Endothelial cell (in vitro differentiated cells): Measurements from ENCODE around the gene SLC39A7. TPM values are rescaled to one million over a fixed set of nuclear protein-coding genes. Genes with fewer than 3 reads are reported as not detected.

Experiments
- DNase-seq: peaks from one replicate; pipeline ENCODE4 v3.0.0; 2021; ENCODE audit warnings: low spot score
- H3K27ac Mint-ChIP-seq: one replicate; pipeline ENCODE4 v1.8.0; 2021; ENCODE audit warnings: mixed read lengths, inconsistent platforms; ENCODE audit not compliant: unreplicated experiment
- H3K27me3 Mint-ChIP-seq: one replicate; pipeline ENCODE4 v1.8.0; 2021; ENCODE audit warnings: mild to moderate bottlenecking, moderate library complexity, mixed read lengths, inconsistent platforms; ENCODE audit not compliant: unreplicated experiment
- H3K36me3 Mint-ChIP-seq: one replicate; pipeline ENCODE4 v1.8.0; 2021; ENCODE audit warnings: mild to moderate bottlenecking, low read depth, mixed read lengths, inconsistent platforms; ENCODE audit not compliant: unreplicated experiment
- H3K4me1 Mint-ChIP-seq: one replicate; pipeline ENCODE4 v1.8.0; 2021; ENCODE audit warnings: mild to moderate bottlenecking, mixed read lengths, inconsistent platforms; ENCODE audit not compliant: unreplicated experiment
- H3K4me3 Mint-ChIP-seq: one replicate; pipeline ENCODE4 v1.8.0; 2021; ENCODE audit warnings: mild to moderate bottlenecking, mixed read lengths, inconsistent platforms; ENCODE audit not compliant: unreplicated experiment
- H3K9me3 Mint-ChIP-seq: one replicate; pipeline ENCODE4 v1.8.0; 2021; ENCODE audit warnings: mixed read lengths, inconsistent platforms; ENCODE audit not compliant: unreplicated experiment
- total RNA-seq: library from RNA; stranded (reverse); fragmentation: NEBNext Ultra II Directional; extraction: Animal tissue kit (Norgen Biotek cat#: 25700); gene quantifications from one replicate; pipeline ENCODE4 v1.2.1, GENCODE V29; 2021; ENCODE audit not compliant: unreplicated experiment
- TF ChIP-seq, protein P1 (sequence below): fragments of 200-600 bp; sonication (generic); IDR thresholded peaks from one replicate; pipeline ENCODE4 v1.5.0; 2021; ENCODE audit warnings: antibody characterized with exemption; ENCODE audit not compliant: unreplicated experiment

Gene SLC39A7
- total RNA-seq, 1 donor from 2014 or later = 108 TPM

DNA sequence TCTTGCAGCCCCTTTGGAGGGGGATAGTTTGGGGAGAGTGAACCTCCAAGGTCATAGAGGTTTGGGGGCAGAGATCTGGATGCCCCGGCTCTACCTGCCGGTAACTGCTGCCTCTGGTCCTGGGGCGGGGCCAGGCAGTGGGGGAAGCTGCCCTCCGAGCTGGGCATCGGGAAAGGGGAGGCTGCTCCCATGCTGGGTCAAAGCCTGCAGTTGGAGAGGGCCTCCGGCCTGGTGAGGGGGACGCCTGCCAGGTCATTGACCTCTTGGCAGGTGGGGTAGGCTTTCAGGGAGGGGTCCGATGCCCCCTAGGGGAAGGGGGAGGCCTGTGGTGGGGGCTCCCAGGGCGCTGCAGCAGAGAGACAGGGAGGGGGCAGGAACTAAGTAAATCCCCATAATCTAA, 15.5 kb upstream of the SLC39A7 start:
- Mint-ChIP-seq H3K27ac (peak overlapping the region; percentile 99), H3K9me3 (no peaks in the 10 kb centered on the region), H3K4me1 (peaks cover 32% of the 10 kb centered on the region), H3K4me3 (no peak overlapping the region), H3K36me3 (peaks cover 52% of the 10 kb centered on the region), H3K27me3 (peaks cover 15% of the 10 kb centered on the region)
- TF ChIP-seq, protein P1, sequence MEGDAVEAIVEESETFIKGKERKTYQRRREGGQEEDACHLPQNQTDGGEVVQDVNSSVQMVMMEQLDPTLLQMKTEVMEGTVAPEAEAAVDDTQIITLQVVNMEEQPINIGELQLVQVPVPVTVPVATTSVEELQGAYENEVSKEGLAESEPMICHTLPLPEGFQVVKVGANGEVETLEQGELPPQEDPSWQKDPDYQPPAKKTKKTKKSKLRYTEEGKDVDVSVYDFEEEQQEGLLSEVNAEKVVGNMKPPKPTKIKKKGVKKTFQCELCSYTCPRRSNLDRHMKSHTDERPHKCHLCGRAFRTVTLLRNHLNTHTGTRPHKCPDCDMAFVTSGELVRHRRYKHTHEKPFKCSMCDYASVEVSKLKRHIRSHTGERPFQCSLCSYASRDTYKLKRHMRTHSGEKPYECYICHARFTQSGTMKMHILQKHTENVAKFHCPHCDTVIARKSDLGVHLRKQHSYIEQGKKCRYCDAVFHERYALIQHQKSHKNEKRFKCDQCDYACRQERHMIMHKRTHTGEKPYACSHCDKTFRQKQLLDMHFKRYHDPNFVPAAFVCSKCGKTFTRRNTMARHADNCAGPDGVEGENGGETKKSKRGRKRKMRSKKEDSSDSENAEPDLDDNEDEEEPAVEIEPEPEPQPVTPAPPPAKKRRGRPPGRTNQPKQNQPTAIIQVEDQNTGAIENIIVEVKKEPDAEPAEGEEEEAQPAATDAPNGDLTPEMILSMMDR = no peak
- DNase-seq = no peak

DNA sequence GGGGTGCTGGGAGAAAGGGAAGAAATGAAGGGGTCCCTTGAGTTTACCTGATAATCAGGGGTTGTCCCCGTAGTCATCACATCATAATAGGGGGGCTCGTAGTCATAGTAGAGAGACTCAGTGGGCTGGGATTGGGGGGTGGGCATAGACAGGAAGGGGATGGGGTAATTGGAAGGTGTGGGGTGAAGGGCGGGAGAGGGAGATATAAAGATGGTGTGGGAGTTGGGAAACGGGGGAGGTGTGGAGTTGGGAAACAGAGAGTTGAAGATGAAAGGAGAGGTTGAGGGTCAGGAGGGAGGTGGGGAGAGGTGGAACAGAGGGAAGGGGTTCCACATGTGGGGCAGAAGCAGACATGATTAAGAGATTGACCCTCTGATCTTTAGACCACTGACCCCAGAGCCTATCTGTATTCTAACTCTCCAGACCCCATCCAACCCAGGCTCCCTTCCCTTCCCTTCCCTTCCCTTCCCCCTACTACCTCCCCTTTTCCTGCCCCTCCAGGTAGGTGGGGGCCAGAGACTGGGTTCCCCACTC, 14.9 kb upstream of the SLC39A7 start:
- Mint-ChIP-seq H3K36me3 (peaks cover 49% of the 10 kb centered on the region), H3K9me3 (no peaks in the 10 kb centered on the region), H3K4me1 (peaks cover 33% of the 10 kb centered on the region), H3K27ac (no peak overlapping the region), H3K27me3 (peaks cover 13% of the 10 kb centered on the region), H3K4me3 (no peak overlapping the region)
- no peak for DNase-seq
- TF ChIP-seq, protein P1 = no peak

DNA sequence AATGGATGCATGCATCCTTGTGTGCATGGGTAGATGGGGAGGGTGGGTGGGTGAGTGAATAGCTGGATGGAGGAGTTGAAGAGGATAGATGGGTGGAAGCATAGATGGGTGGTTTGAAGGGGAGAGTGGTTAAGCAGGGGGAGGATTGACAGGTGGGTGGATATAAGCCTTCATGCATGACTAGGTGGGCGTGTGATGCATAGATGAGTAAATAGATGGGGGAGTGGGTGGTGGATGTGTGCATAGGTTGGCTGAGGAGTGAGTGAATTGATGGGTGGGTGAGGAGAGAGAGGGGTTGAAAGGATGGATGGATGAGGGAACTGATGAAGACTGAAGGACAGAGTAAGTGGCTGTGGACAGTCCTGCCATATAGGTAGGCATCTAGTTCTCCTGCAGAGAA, 12.9 kb upstream of the SLC39A7 start:
- H3K9me3 Mint-ChIP-seq = no peaks in the 10 kb centered on the region
- peak overlapping the region; percentile 68 for H3K4me3 Mint-ChIP-seq
- TF ChIP-seq, protein P1 = no peak
- no peak for DNase-seq
- H3K36me3 Mint-ChIP-seq = peaks cover 46% of the 10 kb centered on the region
- H3K27ac Mint-ChIP-seq = no peak overlapping the region
- H3K4me1 Mint-ChIP-seq = peaks cover 35% of the 10 kb centered on the region
- H3K27me3 Mint-ChIP-seq = peaks cover 11% of the 10 kb centered on the region

DNA sequence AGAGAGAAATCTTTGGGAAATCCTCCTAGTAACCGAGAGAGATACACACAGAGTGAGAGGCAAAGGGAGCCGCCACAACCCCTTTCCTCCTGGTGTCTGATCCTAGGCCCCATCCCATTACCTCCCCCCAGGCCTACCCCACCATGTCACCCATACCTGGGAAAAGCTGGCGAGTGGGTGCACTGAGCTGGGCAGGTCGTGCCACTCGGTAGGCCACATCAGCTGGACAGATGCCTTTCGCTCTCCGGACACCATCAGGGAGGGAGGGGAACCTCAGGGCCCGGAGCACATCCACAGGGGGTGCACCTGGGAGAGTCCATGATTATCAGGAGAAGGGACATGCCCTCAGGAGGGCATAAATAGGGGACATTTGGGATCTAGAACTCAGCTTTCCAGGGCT, 11.5 kb upstream of the SLC39A7 start:
- no peak for DNase-seq
- no peaks in the 10 kb centered on the region for H3K9me3 Mint-ChIP-seq
- no peak overlapping the region for H3K27ac Mint-ChIP-seq
- H3K27me3 Mint-ChIP-seq = peaks cover 10% of the 10 kb centered on the region
- peaks cover 21% of the 10 kb centered on the region for H3K4me1 Mint-ChIP-seq
- H3K36me3 Mint-ChIP-seq = peaks cover 41% of the 10 kb centered on the region
- TF ChIP-seq, protein P1 = no peak
- no peak overlapping the region for H3K4me3 Mint-ChIP-seq

DNA sequence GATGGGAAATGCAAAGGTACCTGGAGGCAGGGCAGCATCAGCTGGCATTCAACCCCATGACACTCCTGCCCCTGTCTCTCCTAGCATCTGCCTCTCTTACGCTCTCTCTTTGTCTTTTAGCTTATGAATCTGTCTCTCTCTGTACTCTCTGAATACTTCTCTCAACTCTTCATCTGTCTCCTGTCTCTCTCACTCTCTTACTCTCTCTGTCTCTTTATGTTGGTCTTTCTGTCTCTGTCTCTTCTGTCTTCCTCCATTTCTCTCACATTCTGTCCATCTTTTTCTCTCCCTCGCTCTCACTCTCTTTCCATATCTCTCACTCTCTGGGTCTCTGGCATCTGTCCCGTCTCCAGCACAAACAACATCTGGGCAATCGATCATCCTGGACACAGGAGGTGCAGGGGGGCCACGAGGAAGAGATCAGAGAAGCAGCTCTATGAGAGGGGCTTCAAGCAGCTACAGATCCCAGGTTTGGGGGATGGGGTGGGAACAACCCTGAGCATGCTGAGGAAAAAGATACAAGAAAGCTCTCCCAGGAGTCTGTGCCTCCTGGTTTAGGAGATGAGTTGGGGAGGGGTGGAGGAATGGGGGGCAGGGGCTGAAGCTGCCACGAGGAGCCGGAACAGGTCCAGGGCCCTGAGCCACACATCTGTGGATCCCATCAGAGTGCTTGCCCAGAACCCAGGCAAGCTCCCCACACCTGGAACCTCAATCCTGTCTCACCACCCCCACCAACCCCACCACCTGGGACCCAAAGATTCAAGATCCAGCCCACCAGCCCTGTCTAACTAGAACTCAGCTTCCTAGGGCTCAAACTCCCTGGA, 10.8 kb upstream of the SLC39A7 start:
- peak overlapping the region; percentile 63 for H3K4me3 Mint-ChIP-seq
- H3K27me3 Mint-ChIP-seq = peaks cover 12% of the 10 kb centered on the region
- peaks cover 39% of the 10 kb centered on the region for H3K36me3 Mint-ChIP-seq
- TF ChIP-seq, protein P1 = no peak
- H3K9me3 Mint-ChIP-seq = no peaks in the 10 kb centered on the region
- H3K27ac Mint-ChIP-seq = peak overlapping the region; percentile 0
- H3K4me1 Mint-ChIP-seq = peaks cover 14% of the 10 kb centered on the region
- no peak for DNase-seq
